Activated CD4-positive, alpha-beta T cell treated with anti-CD3 and anti-CD28 coated beads, Interleukin-2, Interleukin-6, amounts not matched to agents 100 ng/mL and 50 ng/mL, durations not matched to agents 16 hours and 8 hours (primary cell): ENCODE results near the gene HMCN2.
"Not testable (repeated sequence)": the region's sequence is repeated elsewhere in the genome, so short reads cannot be mapped to it uniquely, and the experiment has no call there.

Experiments used
- DNase-seq: peaks from one replicate; pipeline ENCODE4 v3.0.0-alpha.2; 2020

The HMCN2 gene

DNA sequence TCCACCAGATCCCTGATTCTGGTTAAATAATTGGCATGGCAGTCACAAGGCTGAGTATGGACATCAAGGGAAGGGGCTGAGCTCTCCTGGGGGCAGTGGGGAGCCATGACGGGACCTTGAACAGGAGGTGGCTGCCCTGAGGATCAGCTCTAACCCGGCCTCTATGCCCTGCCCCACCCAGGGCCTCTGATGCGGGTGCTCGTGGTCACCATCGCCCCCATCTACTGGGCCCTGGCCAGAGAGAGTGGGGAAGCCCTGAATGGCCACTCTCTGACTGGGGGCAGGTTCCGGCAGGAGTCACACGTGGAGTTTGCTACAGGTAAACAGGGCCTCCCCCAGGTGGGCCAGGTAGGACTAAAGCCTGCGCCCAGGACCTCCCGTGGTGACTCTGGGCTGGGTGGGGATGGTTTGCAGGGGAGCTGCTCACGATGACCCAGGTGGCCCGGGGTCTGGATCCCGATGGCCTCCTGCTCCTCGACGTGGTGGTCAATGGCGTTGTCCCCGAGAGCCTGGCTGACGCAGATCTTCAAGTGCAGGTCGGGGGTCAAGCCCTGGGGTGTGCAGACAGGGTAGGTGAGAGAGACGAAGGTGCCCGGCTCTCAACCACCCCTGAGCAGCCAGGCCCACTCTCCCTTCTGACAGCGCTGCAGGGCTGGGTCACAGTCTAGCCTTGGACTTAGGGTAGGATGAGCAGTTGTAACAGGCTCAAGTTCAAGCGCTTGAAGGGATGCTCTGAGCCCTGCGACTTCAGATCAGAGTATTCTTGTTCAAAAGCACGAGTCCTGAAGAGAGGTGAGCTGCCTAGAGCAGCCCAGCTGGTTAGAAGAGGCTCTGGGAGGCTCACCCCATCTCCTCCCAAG, 159.3 kb downstream of the HMCN2 start:
- DNase-seq, result no peak

DNA sequence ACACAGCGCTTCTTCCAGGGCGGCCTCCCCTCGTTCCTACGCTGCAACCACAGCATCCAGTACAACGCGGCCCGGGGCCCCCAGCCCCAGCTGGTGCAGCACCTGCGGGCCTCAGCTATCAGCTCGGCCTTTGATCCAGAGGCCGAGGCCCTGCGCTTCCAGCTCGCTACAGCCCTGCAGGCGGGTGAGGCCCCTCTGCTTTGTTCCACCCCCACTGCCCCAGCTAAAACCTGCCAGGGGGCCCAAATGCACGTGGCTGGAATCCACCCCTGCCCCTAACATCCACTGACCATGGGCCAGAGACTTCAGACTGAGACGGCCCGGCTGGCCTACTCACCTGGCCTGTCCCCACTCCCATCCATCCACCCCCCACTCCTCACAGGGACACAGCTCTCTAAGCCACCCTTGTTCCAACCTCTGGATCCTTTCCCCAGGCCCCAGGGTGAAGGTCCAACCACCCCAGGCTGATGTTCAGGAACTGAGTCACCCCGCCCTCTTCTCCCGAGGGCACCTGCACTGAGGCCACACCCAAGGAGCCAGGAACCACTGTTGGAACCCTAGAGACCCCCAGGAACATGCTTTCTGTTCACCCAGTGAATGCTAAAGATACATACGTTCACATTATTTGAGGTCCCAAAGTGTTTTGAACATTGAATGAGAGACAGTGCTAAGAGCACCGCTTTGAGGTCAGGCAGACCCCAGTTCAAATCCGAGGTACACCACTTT, 160.3 kb downstream of the HMCN2 start:
- DNase-seq, result no peak

DNA sequence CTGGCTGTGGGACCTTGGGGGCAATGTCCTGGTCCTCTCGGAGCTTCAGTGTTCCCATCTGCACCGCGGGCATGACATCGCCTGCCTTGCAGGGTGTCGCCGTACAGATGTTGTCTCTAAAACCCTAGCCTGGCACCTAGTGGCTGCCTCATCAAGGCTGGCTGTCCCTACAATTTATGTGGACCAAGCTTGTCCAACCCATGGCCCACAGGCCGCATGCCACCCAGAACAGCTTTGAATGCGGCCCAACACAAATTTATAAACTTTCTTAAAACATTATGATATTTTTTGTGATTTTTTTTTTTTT, 160.9 kb downstream of the HMCN2 start:
- no peak for DNase-seq

DNA sequence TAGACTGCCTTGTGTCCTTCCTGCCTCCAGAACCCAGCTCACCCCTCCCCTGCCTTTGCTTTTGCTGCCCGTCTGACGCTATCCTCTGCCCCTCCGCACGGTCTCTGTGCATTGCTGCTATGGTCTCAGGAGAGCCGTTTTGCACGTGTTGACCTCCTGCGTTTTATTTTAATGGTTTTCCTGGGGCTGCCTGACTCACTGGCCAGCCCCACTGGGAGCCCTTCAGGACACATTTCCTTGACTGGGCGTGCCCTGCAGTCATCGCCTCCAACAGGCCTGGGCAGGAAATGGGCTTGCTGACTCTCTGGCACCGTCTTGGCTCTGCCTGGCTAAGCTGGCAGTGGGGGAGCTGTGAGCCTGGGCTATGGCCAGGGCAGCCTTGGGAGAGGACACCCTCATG, 161.3 kb downstream of the HMCN2 start:
- DNase-seq, result no peak

DNA sequence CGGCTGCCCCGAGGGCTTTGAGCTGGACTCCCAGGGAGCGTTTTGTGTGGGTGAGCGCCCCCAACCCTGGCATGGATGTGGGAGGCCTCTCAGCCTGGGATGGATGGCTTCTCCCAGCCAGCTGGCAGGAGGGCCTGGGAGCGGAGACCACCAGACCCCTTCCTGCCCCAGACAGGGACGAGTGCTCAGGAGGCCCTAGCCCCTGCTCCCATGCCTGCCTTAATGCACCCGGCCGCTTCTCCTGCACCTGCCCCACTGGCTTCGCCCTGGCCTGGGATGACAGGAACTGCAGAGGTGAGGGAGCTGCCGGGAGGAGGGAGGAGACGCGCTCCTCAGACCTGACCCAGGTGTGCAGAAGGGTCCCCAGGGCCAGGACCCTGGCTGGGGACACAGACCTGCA, 161.8 kb downstream of the HMCN2 start:
- DNase-seq, result no peak

DNA sequence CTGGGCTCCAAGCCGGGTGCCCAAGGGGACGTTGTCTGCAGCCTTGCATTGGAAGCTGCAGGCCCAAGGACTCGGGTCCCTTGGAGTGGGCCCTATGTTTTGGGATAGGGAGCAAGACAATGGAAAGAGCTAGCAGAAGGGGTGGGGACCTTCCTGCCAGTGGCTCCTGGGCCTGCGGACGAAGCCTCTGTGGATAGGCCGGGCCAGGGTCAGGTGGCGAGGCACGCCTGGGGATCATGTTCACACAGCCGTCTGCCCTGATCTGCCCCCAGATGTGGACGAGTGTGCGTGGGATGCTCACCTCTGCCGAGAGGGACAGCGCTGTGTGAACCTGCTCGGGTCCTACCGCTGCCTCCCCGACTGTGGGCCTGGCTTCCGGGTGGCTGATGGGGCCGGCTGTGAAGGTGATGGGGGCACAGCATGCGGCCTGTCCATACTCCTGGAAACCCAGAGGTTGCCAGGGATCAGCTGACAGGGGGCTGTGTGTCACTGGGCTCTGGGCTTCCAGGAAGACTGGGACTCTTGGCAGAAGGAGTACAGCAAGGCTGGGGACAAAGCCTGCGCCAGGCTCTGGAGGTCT, 162.6 kb downstream of the HMCN2 start:
- no peak for DNase-seq

DNA sequence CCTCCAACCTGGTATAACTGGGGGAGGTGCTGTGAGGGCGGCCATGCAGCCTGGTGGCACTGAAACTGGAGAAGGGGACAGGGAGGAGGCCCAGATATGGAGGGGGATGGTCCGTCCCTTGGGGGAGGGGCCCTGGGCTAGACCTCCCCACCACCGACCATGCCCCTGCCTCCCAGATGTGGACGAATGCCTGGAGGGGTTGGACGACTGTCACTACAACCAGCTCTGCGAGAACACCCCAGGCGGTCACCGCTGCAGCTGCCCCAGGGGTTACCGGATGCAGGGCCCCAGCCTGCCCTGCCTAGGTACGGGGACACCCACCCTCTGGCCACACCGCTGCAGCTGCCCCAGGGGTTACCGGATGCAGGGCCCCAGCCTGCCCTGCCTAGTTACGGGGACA, 163.8 kb downstream of the HMCN2 start:
- DNase-seq, result no peak

DNA sequence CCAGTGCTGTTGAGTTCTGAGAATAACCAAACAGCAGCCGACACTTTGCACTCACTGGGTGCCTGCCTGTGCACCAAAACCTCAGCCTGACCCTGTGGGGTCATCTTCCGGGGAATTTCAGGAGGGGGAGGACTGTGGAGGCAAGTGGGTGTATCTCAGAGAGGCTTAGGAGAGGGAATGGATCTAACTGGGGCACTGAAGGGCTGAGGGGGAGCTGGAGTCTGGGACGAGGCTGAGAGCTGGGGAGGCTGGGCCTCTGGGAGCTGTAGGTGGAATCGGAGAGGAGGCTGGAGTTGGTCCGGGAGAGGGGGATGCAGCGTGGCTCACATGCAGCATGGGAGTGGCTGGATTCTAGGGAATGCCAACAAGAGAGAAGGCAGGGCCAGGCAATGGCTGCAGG, 164.3 kb downstream of the HMCN2 start:
- no peak for DNase-seq

DNA sequence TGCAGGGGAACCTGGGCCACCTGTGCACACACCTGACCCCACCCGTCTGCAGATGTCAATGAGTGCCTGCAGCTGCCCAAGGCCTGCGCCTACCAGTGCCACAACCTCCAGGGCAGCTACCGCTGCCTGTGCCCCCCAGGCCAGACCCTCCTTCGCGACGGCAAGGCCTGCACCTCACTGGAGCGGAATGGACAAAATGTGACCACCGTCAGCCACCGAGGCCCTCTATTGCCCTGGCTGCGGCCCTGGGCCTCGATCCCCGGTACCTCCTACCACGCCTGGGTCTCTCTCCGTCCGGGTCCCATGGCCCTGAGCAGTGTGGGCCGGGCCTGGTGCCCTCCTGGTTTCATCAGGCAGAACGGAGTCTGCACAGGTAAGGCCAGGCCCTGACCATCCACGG, 164.7 kb downstream of the HMCN2 start:
- no peak for DNase-seq

DNA sequence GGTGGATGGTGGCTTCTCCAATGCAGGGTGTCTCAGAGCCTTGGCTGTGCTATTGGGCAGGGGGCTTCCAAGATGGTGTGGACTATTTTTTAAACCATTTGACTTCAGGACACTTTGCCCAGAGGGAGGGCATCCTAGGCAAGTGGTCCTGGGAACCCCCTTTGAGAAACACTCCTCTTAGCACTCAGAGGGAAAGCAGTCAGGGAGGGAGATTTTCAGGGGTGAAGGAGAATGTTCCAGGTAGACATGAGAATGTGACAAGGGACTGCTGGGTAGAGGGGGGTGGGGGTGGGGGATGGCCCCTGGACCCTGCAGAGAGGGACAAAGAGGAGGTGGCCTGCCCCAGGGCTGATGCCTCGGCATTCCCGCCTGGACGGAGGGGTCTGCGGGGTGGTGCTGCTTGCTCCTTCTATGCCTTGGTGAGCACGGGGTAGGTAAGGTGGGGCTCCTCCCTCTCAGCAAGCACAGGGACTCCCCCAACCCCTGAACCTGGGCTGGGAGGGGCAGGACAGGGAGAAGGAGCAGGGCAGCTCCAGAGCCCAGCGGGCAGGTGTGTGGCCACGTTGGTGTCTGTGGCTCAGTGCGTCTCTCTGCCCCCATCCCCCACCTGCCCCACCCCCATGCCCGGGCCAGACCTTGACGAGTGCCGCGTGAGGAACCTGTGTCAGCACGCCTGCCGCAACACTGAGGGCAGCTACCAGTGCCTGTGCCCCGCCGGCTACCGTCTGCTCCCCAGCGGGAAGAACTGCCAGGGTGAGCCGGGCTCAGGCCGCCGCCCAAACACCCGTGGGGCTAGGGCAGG, 165.4 kb downstream of the HMCN2 start:
- DNase-seq, result no peak

DNA sequence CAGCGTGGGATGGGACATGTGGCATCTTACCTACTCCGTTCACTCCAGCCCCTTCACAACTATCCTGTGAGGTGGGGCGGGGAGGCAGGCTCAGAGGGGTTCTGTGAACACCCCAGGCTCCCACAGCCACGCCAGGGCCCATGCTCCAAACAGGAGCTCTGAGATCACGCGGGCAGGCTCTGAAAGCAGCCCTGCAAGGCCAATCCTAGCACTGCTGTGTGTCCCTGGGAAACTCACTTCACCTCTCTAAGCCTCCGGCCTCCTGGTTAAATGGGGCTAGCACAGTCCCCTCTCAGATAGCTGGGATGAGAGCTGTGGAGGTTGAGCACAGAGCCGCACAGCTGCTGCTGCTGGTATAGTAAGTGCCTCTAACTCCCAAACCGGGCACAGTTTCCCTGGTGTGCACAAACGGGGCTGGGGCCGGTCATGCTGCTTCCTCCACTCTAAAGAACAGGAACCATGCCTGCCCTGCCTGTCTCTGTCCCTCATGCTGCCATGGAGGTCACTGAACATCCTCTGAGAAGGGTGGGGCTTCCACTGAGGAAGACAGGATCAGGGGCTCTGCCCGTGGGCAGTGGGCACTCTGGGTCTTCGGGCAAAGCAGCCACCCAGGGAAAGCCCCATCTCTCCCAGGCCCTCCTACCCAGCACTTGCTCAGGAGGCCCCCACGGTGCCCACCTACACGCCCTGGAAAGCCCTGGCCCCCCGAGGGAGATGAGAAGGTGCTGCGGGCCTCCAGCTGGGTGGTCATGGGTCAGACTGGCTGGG, 166.2 kb downstream of the HMCN2 start:
- DNase-seq, result no peak

DNA sequence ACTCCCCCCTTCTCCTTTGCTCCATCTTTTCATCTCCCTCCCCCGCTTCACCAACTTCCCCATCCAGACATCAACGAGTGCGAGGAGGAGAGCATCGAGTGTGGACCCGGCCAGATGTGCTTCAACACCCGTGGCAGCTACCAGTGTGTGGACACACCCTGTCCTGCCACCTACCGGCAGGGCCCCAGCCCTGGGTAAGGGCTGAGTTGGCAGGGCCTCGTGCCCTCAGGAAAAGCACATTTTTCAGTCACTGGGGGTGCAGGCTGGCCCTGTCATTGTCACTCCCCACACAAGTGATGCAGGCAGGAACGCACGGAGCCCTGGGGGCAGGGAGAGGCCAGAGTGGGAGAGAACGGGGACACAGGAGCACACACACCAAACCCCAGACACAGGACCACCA, 166.8 kb downstream of the HMCN2 start:
- no peak for DNase-seq

DNA sequence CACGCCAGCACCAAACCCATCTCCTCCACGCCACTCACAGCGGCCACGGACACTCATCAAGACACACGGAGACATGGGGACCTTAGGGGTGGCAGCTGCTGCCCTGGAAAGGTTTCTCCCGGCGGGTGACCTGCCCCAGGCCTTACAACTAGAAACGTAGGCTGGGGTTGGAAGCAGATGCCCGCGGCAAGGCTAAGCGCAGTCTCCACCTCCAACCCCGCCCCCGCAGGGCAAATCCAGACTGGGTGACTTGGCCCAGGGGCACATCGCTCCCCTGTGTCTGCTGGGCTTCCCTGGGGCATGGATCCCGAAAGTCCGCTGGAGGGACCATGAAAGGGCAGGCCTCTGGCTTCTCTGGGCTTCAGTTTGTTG, 167.2 kb downstream of the HMCN2 start:
- DNase-seq, result no peak

DNA sequence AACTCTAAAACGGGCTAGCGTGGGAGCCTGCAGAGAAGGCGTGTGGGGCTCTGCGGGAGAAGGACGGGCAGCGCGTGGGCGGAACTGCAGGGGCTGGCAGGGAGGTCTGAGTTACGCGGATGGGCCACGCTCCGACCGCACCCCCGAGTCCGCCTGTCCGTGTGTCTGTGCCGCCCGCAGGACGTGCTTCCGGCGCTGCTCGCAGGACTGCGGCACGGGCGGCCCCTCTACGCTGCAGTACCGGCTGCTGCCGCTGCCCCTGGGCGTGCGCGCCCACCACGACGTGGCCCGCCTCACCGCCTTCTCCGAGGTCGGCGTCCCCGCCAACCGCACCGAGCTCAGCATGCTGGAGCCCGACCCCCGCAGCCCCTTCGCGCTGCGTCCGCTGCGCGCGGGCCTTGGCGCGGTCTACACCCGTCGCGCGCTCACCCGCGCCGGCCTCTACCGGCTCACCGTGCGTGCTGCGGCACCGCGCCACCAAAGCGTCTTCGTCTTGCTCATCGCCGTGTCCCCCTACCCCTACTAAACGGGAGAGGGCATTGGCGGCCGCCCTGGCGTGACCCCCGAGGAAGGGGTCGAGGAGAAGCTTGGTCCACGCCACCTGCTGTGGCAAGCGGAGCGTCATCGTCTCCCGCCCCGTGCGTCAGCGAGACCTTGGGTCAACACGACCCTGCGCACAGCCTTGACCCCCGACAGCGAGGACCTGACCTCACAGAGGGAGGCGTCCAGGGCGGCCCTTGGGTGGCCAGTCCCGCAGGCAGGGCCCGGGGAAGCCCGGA, 167.8 kb downstream of the HMCN2 start:
- DNase-seq, result peak; percentile 51

DNA sequence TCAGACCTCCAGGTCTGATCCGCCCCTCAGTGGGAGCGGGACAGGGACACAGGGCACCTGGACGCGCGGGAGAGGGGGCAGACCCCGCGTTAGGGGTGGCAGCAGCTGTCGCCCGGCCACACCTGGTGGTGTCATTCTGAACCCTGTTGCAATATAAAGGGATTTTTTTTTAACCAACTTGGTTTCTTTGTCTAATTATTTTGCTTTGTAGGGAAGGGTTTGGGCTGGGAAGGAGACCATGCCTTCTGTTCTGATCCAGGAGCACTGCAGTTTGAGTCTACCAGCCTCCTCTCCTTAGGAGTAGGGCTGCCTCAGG, 168.3 kb downstream of the HMCN2 start:
- no peak for DNase-seq

DNA sequence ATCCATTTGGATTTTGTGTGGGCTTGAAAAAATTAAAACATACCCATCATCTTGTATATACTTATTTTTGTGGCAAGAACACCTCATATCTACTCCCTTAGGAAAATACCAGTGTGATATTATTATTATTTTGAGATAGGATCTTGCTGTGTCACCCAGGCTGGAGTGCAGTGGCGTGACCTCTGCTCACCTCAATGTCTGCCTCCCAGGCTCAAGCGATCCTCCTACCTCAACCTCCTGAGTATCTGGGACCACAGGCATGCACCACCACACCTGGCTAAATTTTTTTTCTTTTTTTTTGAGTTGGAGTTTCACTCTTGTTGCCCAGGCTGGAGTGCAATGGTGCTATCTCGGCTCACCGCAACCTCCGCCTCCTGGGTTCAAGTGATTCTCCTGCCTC, 169.1 kb downstream of the HMCN2 start:
- not testable (repeated sequence) for DNase-seq

DNA sequence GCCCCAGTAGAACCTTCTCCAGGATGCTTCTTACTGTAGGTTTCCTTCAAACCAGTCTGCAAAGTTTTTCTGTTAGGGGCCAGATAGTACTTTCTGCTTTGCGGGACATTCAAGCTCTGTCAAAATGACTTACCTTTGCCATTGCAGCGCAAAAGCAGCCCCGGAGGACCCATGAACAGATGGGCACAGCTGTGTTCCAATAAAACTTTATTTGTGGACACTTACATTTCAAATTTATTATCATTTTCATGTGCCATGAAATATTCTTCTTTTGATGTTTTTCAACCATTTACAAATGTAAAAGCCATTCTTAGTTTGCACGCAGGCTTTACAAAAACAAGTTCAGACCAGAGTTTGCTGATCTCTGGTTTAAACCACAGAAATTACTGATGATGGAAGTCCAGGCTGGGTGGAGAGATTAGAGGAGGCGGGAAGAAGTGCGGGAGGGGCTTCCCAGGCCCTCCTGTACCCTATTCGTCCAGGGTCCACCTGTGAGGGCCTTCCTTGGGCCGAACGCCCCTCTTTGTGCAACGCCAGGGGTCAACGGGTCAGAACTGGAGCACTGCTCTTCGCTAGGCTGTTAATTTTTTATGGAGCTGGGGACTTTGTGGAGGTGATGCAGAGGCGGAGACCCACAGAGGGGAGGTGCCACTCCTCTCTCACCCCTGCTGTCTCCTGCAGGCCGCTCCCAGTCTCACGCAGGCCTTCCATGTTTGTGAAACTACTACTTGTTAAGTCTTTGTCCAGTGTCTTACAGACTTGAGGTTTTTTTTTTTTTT, 171.6 kb downstream of the HMCN2 start:
- no peak for DNase-seq

DNA sequence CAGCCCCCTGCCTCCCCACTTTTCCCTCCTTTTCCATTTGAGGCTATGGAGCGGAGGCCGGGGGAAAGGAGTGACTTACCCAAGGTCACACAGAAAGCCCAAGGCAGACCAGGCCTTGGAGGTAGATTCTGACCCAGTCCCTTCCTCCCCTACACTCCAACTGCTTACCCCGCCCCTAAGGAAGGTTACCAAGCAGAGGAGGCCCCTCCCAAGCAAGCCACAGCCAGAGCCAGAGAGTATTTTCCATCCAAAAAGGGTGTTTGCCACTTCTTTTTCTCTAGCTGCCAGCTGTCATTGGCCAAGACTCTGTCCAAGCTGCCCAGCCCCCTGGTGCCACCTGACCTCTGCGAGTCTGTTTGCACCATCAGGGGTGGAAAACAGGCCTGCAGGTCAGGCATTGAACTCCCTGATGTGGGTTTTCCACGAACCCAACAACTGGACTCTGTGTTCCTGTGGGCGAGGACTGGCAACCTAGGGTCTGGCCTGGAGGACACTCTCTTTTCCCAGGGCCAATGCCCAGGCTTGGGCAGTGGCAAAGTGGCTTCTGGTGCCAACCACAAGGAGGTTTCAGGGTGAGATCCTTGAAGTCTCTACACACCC, 172.9 kb downstream of the HMCN2 start:
- no peak for DNase-seq

DNA sequence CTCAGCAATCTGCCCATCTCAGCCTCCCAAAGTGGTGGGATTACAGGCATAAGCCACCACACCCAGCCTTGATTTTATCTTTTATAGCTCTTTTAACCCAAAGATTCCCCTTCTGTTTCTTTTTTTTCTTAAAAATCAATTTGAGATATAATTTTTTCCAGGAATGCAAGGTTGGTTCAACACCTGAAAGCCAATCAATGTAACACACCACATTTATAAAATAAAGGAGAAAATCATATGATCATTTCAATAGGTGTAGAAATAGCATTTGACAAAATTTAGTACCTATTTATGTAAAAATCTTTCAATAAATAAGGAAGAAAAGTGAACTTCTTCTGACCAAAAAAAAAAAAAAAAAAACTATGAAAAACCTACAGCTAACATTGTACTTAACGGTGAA, 175.5 kb downstream of the HMCN2 start:
- DNase-seq, result no peak

DNA sequence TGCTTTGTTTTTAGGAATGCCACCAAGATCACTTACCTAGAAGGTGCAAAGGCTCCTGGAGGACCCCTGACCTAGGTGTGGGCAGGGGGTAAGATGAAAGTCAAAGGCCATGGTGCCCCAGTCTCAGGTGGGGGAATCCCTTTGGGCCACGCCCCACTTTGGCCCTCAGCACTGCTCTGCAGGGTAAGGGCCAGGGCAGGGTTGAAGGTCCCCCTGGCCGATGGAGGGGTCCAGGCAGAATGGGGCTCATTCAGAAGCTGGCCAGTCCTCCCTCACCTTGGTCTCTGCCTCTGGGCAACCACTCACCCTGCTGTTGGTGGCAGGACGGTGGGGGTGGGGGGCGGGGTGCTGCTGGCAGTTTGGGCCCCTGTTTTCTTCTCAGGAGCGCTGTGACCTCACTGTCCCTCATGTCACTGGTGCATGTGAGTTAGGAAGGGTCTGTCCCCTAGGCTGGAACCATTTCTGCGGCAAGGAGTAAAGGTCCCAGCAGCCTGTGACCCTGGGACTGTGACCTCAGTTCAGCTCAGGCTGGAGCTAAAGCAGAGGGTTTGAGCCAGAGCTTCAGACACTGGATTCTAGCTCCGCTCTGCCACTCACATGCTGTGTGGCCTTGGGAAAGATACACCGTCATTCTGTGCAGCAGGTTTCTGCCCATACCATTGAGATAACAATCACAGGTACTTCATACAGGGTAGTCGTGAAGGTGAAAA, 177.3 kb downstream of the HMCN2 start:
- no peak for DNase-seq
